Central memory CD4-positive, alpha-beta T cell (primary cell): ENCODE results near the gene FRYL.

Experiments used
- DNase-seq: peaks from one replicate; pipeline ENCODE4 v3.0.0; 2022

FRYL gene

GRCh38 chr4:48543796-48544195 lies 236.3 kb downstream of the FRYL start:
- DNase-seq = no peak

DNA sequence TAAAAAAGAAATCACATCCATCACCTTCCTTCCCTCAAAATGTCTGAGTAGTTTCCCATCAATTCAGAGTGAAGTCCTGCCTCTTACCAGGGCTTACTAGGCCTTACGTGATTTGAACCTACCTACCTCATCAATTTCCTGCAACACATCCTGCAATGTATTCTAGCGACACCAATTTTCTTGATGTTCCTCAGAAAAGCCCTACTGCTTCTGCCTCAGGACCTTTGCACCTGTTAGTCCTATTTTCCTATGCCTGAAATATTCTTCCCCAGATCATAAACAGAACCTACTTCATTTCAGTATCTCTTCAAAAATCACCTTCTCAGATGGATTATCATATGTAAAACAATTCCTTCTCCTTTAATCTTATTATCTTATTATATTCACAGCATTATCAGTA lies 237.2 kb downstream of the FRYL start:
- no peak for DNase-seq

GRCh38 chr4:48539597-48539996 lies 240.5 kb downstream of the FRYL start:
- no peak for DNase-seq

- DNase-seq = no peak
These were observed 241.7 kb downstream of the FRYL start for GRCh38 chr4:48538358-48538757.

- no peak for DNase-seq
These were observed 253.7 kb downstream of the FRYL start for GRCh38 chr4:48526406-48526805.

DNA sequence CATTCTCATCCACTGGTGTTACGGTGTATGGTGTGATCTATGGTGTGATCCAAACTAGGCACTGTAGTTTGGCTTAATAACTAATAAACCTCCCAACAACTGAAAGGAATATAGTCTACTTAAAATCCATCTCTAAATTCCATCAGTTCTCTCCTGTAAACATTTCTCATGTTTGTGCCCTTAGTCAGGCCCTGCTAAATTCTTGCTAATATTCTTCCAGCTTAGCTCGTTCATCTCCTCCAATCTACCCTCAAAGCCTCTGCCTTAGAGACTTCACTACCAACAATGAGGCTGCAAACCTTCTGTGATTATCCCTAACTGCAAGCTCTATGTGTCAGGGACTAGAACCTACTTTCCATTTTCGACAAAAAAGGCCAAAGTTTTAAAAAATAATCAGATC lies 261.9 kb downstream of the FRYL start:
- DNase-seq = no peak

- DNase-seq = no peak
These were observed 270.5 kb downstream of the FRYL start for GRCh38 chr4:48509543-48509942.

DNA sequence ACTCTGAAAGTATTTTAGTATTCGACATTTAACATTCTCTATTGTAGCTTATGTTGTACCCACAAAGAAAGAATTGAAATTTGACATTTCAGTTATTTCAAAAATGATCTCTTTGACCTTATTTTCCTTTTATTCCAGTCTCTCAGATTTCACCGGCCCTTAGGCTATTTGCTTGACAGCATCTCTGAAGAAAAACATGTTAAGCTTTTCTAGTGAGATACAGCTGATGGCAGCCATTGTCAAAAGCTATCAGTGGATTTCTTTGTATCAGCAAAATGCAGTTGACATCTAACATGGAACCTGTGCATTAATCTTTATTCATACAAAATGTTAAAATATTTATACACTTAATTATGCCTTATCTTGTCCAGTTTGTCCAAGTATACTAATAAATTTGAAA lies 273.4 kb downstream of the FRYL start:
- DNase-seq = no peak

GRCh38 chr4:48504352-48504751 lies 275.7 kb downstream of the FRYL start:
- DNase-seq = no peak

DNA sequence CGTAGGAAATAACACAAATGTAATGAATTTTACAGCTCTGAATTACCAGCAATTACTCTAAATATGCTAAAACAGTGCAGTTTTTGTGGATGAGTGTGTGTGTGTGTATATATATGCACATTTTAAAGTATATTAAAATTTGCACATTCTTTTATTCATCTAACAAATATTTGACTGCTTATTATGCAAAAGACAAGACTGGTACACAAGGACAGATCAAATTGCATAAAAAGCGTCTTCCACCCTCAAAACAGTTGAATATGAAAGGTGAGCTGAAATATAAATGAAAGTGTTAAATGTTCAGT lies 276.1 kb downstream of the FRYL start:
- DNase-seq = no peak

GRCh38 chr4:48503233-48504025 lies 276.6 kb downstream of the FRYL start:
- DNase-seq = no peak

DNA sequence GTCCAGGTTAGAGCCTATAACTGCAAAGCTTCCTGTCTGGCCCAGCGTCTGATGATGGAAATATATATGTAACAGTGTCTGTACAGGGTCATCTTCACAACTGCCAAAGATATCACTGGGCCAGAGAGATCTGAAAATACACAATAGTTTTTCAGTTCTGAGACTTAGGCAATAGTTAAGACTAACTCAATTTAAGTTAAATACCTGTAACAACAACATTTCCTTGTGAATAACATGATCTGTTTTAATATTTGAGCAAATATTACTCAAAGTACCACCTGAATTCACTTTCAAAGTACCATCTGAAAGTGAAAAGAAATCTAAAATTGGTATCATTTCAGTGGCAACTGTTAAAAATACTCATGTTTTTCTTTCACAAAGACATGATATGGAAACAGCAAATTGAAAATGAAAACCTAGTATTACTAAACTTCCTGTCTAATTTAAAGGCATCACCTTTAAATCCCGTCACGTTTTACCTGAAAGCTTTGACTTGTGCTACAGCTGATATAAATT lies 280.5 kb downstream of the FRYL start:
- DNase-seq = no peak

GRCh38 chr4:48498895-48499294 lies 281.2 kb downstream of the FRYL start:
- DNase-seq = no peak

DNA sequence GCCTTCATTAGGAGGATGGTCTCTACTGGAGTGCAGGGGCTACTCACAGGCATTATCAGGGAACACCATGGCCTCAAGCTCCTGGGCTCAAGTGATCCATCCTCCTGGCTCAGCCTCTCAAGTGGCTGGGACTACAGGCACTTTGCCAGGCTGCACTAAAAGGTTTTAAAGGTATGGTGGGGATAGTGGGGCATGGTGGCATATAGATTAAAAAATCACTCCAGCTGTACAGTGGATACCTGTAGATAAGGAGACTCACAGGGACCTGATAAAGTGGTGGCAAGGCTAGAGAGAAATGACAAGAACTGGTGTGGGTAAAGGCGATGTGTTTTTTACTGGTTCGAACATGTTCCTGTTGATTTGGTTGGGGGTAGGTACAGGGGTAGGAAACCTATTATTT lies 284.1 kb downstream of the FRYL start:
- DNase-seq = no peak

DNA sequence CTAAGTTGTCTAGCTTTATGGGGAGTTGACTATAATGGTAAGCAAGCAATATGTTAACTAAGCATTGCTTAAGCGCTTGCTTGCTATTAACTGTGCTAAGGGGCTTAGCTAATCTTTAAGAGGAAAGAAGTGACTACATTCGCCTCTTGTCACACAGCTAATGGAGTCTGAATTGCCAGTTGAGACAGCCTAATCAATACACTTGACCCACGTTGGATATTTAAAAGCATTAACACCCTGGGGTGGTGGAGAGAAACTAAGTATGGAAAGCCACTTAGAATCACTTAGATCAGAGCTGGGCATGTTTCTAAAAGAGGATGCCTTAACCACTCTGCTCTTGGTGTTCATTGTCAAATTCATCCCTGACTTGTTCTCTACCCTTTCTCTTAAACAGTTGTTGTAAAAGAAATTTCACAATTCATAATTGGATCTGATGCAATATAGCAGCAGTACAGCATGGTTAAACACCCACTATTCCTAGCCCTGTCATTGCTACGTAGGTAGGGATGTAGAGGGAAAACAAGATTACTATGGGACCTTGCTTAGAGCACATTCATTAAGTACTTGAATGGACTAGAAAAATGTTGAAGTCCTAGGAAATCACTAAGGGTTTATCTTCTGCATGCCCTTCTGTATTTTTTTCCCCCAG lies 286.5 kb downstream of the FRYL start:
- no peak for DNase-seq

GRCh38 chr4:48491514-48492176 lies 288.4 kb downstream of the FRYL start:
- DNase-seq = no peak

GRCh38 chr4:48490680-48491513 lies 289.2 kb downstream of the FRYL start:
- DNase-seq = no peak

- DNase-seq = no peak
These were observed 289.9 kb downstream of the FRYL start, which contains the start of gene ZAR1 for GRCh38 chr4:48490012-48490679. ZAR1 (plus strand) TSS chr4:48490252; CDS start chr4:48490292, 40 bp downstream.

DNA sequence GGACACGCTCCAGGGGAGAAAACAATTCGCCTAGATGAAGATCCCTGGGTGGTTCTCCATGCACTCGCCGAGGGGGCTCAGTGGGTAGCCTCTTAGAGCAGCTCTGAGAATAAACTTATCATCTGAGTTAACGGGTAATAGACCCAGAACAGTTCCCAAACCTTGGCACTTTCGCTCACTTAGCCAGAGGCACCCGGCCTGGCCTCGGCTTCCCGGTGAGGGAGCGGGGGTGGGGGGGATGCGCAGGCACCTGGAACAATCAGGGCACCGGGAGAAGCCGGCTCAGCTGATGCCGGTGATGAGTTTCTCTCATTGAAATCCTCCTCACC lies 290.4 kb downstream of the FRYL start:
- DNase-seq = no peak

- no peak for DNase-seq
These were observed 295.4 kb downstream of the FRYL start for GRCh38 chr4:48484494-48485168.

DNA sequence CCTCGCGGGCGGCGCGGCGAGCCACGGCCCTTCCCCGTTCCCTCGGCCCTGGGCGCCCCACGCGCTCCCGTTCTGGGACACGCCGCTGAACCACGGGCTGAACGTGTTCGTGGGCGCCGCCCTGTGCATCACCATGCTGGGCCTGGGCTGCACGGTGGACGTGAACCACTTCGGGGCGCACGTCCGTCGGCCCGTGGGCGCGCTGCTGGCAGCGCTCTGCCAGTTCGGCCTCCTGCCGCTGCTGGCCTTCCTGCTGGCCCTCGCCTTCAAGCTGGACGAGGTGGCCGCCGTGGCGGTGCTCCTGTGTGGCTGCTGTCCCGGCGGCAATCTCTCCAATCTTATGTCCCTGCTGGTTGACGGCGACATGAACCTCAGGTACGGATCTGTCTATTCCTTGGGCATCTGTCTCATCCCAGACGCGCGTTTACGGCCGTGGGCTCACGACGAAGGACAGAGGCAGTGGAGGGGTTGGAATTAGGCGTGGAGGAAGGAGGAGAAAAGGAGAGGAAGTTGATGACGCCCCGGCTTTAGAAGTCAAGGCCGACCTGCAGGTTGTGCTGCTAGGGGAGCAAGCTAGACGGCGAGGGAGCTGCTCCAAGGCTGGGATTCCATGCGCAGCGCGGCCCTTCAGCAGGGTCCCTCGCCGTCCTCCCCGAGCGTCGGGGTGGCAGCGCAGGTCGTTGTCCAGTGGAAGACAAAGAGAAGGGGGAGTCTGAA lies 296.1 kb downstream of the FRYL start:
- no peak for DNase-seq
